Mesodermal cell (in vitro differentiated cells): Measurements from ENCODE around the gene TBX4.
"Not testable (repeated sequence)": the region's sequence is repeated elsewhere in the genome, so short reads cannot be mapped to it uniquely, and the experiment has no call there.

Experiments used
- H3K27ac ChIP-seq: 2 replicates; pipeline ENCODE4 v1.7.0; 2013; ENCODE audit warnings: mild to moderate bottlenecking, low read depth, low read length, moderate library complexity; ENCODE audit not compliant: severe bottlenecking
- H3K36me3 ChIP-seq: 2 replicates; pipeline ENCODE4 v1.7.1; 2013; ENCODE audit warnings: mild to moderate bottlenecking, low read length, moderate library complexity; ENCODE audit not compliant: control insufficient read depth, insufficient read depth
- H3K4me1 ChIP-seq: one replicate; pipeline ENCODE4 v1.7.1; 2013; ENCODE audit warnings: mild to moderate bottlenecking, low read length; ENCODE audit not compliant: insufficient read depth, control insufficient read depth, poor library complexity, severe bottlenecking
- H3K4me3 ChIP-seq: 2 replicates; pipeline ENCODE4 v1.7.0; 2013; ENCODE audit warnings: low read length, control low read depth, mild to moderate bottlenecking; ENCODE audit not compliant: insufficient read depth, poor library complexity, severe bottlenecking; ENCODE audit errors: extremely low read depth
- H3K9me3 ChIP-seq: 2 replicates; pipeline ENCODE4 v1.7.1; 2013; ENCODE audit warnings: mild to moderate bottlenecking, low read length, moderate library complexity; ENCODE audit not compliant: control insufficient read depth
- WGBS, 2 experiments: methylation state at CpG; one replicate each; pipeline ENCODE4 v1.1.5; 2013; ENCODE audit warnings: missing lambda C conversion rate in 2 of 2; ENCODE audit not compliant: insufficient coverage in 2 of 2; 5-methylcytosine and 5-hydroxymethylcytosine counted together

The TBX4 gene

DNA sequence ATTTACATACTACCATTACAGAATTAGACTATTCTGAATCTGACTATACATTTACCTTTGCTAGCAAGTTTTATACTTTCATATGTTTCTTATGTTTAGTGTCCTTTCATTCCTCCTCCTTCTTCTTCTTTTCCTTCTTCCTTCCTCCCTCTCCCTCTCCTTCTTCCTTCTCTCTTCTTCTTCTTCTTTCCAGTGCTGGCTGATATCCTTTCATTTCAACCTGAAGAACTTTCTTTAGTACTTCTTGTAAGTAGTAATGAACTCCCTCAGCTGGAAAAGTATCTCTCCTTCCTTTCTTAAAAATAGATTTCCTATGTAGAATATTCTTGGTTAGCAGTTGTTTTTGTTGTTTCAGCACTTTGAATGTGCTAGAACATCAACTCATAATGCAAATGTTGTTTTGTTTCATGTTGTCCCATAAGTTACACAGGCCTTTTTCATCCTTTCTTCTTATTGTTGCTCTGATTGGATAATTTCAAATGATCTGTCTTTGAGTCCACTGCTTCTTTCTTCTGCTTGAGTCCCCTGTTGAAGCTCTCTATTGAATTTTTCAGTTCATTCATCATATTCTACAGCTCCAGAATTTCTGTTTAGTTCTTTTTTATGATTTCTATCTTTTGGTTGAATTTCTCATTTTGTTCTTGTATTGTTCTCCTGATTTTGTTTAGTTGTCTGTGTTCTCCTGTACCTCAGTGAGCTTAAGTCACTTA is 15.1 kb upstream of the TBX4 start:
- Histone ChIP-seq H3K4me3 (no peak overlapping the region), H3K27ac (no peak overlapping the region), H3K9me3 (peaks cover 6% of the 10 kb centered on the region), H3K36me3 (no peaks in the 10 kb centered on the region), H3K4me1 (no peaks in the 10 kb centered on the region)

GRCh38 chr17:61440697-61441096 is 11.5 kb upstream of the TBX4 start:
- Histone ChIP-seq H3K9me3 (peaks cover 6% of the 10 kb centered on the region), H3K4me3 (no peak overlapping the region), H3K27ac (no peak overlapping the region), H3K4me1 (no peaks in the 10 kb centered on the region), H3K36me3 (no peaks in the 10 kb centered on the region)

DNA sequence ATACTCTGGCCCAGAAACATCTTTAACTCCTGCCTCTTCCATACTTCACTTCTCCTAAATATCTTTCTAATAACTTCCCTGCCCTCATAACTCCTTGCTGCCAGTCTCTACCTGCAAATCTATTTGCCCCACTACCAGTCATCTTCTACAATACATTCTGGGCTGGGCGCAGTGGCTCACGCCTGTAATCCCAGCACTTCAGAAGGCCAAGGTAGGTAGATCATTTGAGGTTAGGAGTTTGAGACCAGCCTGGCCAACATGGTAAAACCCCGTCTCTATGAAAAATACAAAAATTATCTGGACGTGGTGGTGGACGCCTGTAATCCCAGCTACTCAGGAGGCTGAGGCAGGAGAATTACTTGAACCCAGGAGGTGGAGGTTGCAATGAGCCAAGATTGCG is 10.7 kb upstream of the TBX4 start:
- H3K4me3 ChIP-seq, H3K4me1 ChIP-seq, H3K27ac ChIP-seq, H3K9me3 ChIP-seq, H3K36me3 ChIP-seq: not testable (repeated sequence)
- WGBS, 2 experiments, result 90 to 97% methylated on average over 2 to 5 of the region's 6 CpGs

- Histone ChIP-seq H3K27ac (no peak overlapping the region), H3K9me3 (peaks cover 6% of the 10 kb centered on the region), H3K4me1 (no peaks in the 10 kb centered on the region), H3K4me3 (no peak overlapping the region), H3K36me3 (no peaks in the 10 kb centered on the region)
- 61 to 77% methylated on average over 2 to 3 of the region's 4 CpGs for WGBS, 2 experiments
Measured at GRCh38 chr17:61442136-61442775, 10.0 kb upstream of the TBX4 start.

- H3K9me3 ChIP-seq, result peaks cover 2% of the 10 kb centered on the region
- WGBS, 2 experiments, result 90 to 92% methylated on average over 6 to 9 of the region's 11 CpGs
- H3K4me3 ChIP-seq, result no peak overlapping the region
- no peak overlapping the region for H3K27ac ChIP-seq
- H3K4me1 ChIP-seq, result no peaks in the 10 kb centered on the region
- H3K36me3 ChIP-seq, result no peaks in the 10 kb centered on the region
Measured at GRCh38 chr17:61442878-61443474, 9.2 kb upstream of the TBX4 start.

DNA sequence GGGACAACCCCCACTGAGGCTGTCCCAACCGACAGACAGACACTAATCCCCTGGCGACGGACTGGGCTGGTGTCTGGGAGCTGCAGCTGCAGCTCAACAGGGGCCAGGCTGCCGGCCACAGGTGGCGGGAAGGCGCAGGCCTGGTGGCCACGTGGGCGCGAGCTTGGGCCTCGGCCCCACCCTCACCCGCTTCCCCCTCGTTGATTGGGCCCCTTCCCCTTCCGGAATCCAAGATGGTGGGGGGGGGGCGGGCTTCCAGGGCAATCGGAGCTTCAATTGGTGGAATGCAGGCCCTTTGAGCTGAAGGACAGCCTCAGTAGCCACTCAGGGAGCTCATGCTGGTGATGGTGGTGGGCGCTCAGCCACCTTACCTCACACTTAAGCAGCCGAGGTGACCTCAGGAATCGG is 8.7 kb upstream of the TBX4 start:
- no peak overlapping the region for H3K27ac ChIP-seq
- no peaks in the 10 kb centered on the region for H3K4me1 ChIP-seq
- H3K9me3 ChIP-seq, result no peaks in the 10 kb centered on the region
- no peaks in the 10 kb centered on the region for H3K36me3 ChIP-seq
- WGBS, 2 experiments, result 92 to 94% methylated on average over 6 to 15 of the region's 18 CpGs
- H3K4me3 ChIP-seq, result no peak overlapping the region

GRCh38 chr17:61444075-61444474 is 8.1 kb upstream of the TBX4 start:
- H3K9me3 ChIP-seq, result no peaks in the 10 kb centered on the region
- no peak overlapping the region for H3K4me3 ChIP-seq
- H3K27ac ChIP-seq, result no peak overlapping the region
- H3K36me3 ChIP-seq, result no peaks in the 10 kb centered on the region
- no peaks in the 10 kb centered on the region for H3K4me1 ChIP-seq
- 88 to 92% methylated on average over 11 to 13 of the region's 13 CpGs for WGBS, 2 experiments

GRCh38 chr17:61444831-61445230 is 7.4 kb upstream of the TBX4 start:
- H3K9me3 ChIP-seq, result no peaks in the 10 kb centered on the region
- H3K27ac ChIP-seq, result no peak overlapping the region
- WGBS, 2 experiments, result 87 to 89% methylated on average over 5 of the region's 6 CpGs
- H3K36me3 ChIP-seq, result no peaks in the 10 kb centered on the region
- H3K4me3 ChIP-seq, result no peak overlapping the region
- no peaks in the 10 kb centered on the region for H3K4me1 ChIP-seq

GRCh38 chr17:61447358-61447757 is 4.9 kb upstream of the TBX4 start:
- Histone ChIP-seq H3K9me3 (no peaks in the 10 kb centered on the region), H3K4me3 (no peak overlapping the region)

GRCh38 chr17:61448042-61448441 is 4.2 kb upstream of the TBX4 start:
- Histone ChIP-seq H3K4me3 (no peak overlapping the region), H3K27ac (no peak overlapping the region), H3K36me3 (no peaks in the 10 kb centered on the region), H3K4me1 (peaks cover 7% of the 10 kb centered on the region), H3K9me3 (no peaks in the 10 kb centered on the region)
- WGBS, 2 experiments, result 86% methylated on average over 2 of the region's 2 CpGs; no CpG with 5 or more reads in 1 of the 2 experiments

More at GRCh38 chr17:61447358-61447757, 4.9 kb upstream of the TBX4 start:
- Histone ChIP-seq H3K36me3 (no peaks in the 10 kb centered on the region), H3K4me1 (peaks cover 7% of the 10 kb centered on the region), H3K27ac (no peak overlapping the region)

DNA sequence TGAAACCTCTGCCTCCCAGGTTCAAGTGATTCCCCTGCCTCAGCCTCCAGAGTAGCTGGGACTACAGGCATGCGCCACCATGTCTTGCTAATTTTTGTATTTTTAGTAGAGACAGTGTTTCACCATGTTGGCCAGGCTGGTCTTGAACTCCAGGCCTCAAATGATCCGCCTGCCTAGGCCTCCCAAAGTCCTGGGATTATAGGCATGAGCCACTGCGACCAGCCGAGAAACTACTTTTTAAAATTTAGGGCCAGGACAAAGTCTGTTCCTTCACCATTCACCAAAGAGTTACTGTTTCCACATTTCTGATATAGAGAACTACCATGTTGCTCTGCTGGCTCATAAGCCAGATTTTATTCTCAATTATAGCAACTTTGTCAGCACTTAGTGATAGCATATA is 3.1 kb upstream of the TBX4 start:
- not testable (repeated sequence) for H3K36me3 ChIP-seq, H3K27ac ChIP-seq, H3K9me3 ChIP-seq, H3K4me3 ChIP-seq, H3K4me1 ChIP-seq
- 74 to 80% methylated on average over 3 of the region's 4 CpGs for WGBS, 2 experiments
